Neural cell (in vitro differentiated cells): ENCODE measurements around the gene CTNNBL1.

Experiments used
- CTCF ChIP-seq: fragments of 450-650 bp; IDR thresholded peaks from 2 replicates; pipeline ENCODE4 v1.5.1; 2014; ENCODE audit warnings: antibody characterized with exemption, mild to moderate bottlenecking, moderate library complexity; ENCODE audit not compliant: poor library complexity, severe bottlenecking
- REST ChIP-seq: IDR thresholded peaks from 2 replicates; pipeline ENCODE4 v1.6.1; 2012; ENCODE audit warnings: borderline replicate concordance
- TAF1 ChIP-seq: IDR thresholded peaks from 2 replicates; pipeline ENCODE4 v1.6.1; 2012; ENCODE audit warnings: low read depth

GRCh38 chr20:37856932-37857660 is 163.3 kb downstream of the CTNNBL1 start:
- TF ChIP-seq CTCF (no peak), REST (no peak), TAF1 (no peak)
